GM18907 (cell line): ENCODE results near the gene CTBP2.

Source experiments
- ATAC-seq: cut with Tn5 transposase; IDR thresholded peaks from one replicate; pipeline ENCODE4 v1.9.1; 2021; ENCODE audit warnings: mild to moderate bottlenecking, moderate library complexity; ENCODE audit not compliant: unreplicated experiment

The CTBP2 gene

DNA sequence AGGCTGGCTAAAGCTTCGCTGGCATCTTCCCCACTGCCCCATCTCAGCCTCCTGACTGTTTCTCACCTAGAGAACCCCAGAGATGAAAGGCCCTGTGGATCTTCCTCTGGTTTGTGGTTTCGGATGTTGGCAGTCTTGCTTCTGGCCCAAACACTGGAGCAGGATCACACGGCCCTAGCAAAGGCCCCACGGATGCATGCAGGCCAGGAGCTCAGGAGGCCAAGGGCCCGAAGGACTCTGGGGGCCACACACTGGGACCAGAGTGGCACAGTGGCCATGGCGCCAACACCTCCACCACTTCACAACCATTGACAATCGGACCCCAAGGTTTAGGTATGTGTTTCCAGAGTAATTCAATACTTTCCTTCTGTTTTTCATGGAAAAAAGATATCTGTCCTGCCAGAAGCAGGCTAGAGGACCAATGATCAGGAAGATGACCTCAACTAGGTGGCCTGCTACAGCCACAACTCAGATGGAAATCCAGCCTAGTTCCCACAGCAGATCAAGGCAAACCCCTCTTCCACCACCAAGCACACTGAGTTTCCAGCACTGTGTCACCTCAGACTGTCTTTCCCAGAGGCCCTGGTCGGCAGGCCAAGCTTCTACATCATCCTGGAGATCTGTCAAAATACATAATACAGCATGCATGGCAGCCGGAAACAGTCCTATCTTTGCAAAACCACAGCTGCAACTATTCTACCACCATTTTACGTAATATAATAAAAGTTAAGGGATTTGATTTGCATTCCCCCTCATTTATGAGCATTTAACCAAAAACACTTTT, 53.0 kb downstream of the CTBP2 start:
- ATAC-seq: no peak

DNA sequence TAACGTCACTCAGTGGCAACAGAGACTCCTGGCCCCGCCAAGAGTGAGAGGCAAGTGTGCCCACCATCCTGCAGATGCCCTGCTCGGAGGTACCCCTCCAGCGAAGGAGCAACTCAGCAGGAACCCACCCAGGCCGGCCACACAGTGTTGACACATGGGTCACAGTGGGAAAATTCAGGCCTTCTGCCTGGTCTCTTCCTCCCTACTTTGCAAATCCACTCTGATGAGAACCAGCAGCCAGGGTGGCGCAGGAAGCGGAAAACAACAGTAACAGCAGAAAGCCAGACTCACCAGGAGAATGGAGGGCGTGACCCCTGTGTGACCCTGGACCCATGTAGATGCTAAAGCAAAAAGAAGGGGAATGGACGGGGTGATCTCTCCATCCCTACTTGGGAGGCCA, 53.8 kb downstream of the CTBP2 start:
- no peak for ATAC-seq

DNA sequence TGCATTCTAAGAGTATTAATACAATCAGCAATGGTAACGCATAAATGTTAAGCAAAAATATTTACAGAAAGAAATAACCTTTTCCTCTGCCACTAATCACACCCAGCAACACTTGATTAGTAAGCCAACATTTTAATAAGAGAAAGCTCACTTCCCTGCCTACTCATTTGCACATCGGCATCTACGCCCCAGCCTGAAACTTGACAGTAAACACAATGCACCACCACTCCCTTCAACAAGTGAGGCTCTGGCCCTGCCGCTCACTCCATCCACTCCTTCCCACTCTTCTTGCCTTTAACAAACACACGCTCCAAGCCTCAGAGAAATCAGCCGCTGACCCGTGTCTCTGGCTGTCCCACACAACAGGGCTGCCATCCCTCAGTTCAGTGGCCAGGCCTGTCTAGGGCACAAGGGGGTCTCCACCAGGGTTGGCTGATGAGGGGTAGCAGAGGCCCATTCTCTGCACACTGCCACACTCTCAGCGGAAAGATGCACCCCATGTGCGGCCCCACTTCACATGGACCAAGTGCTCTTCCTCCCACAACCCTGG, 54.6 kb downstream of the CTBP2 start:
- ATAC-seq: no peak

DNA sequence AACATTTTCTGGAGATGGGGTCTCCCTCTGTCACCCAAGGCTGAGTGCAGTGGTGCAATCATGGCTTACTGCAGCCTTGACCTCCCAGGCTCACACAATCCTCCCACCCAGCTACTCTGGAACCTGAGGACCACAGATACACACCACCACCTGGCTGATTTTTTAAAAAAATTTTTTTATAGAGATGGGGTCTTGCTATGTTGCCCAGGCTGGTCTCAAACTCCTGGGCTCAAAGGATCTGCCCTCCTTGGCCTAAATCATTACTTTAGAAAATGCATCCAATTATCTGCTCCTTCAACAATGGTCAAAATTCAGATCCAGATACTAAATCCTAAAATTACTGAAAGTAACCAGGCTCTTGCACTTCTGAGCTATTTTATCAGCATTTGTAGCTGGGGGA, 55.2 kb downstream of the CTBP2 start:
- ATAC-seq: no peak

DNA sequence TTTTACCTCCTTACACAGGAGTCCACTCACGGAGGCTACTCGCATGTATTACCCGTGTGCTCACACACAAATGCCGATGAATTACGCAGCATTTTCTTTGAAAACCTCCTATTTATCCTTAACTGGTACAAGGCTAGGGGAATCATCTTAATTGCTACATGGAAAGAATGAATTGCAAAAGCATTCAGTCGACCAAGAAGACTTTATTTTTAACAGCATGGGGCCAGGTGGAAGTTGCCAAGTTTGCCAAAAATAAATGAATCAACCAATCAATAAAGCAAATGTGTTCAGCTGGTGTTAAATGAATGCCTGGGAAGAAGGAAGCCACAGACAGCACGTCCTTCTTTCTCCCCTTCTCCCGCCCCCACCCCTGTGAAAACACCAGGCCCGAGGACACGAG, 55.8 kb downstream of the CTBP2 start:
- ATAC-seq: no peak

GRCh38 chr10:125103924-125104323, 56.4 kb downstream of the CTBP2 start:
- ATAC-seq: no peak

GRCh38 chr10:125103466-125103865, 56.9 kb downstream of the CTBP2 start:
- no peak for ATAC-seq

GRCh38 chr10:125102821-125103220, 57.5 kb downstream of the CTBP2 start:
- no peak for ATAC-seq

- no peak for ATAC-seq
These were observed 58.1 kb downstream of the CTBP2 start for GRCh38 chr10:125102246-125102645.

DNA sequence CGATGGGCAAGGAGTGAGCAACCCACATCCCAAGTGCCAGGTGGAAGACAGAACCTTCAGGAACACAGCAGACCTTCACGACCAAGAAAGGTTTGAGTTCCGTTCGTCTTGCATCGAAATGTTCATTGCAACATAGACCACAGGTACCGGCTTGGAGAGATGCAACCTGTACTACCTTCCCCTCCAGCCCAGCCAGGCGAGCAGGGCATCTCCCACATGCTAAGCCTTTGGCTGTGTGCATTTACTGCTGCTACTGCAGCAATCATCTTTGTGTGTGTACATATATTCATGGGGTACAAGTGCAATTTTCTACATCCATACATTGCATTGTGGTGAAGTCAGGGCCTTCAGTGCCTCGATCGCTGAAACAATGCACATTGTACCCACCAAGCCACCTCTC, 58.8 kb downstream of the CTBP2 start:
- ATAC-seq: no peak

DNA sequence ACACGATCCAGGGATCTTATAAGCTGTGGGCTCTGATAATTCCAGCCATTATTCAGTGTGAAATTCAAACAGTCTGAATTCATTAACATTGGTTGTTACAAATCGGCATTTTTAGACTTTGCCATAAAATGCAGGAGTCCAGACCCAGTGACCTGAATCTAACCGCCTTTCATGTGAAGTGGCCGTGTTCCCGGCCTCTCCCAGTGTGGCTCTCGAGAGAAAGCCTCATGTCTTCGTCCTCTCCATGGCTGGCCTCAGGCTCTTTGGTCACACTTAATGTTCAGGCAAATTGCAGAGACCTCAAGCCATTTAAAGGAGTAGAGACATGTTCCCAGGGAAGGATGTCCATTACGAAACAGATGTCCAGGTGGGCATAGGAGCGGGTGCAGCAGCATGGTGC, 59.3 kb downstream of the CTBP2 start:
- ATAC-seq: no peak

DNA sequence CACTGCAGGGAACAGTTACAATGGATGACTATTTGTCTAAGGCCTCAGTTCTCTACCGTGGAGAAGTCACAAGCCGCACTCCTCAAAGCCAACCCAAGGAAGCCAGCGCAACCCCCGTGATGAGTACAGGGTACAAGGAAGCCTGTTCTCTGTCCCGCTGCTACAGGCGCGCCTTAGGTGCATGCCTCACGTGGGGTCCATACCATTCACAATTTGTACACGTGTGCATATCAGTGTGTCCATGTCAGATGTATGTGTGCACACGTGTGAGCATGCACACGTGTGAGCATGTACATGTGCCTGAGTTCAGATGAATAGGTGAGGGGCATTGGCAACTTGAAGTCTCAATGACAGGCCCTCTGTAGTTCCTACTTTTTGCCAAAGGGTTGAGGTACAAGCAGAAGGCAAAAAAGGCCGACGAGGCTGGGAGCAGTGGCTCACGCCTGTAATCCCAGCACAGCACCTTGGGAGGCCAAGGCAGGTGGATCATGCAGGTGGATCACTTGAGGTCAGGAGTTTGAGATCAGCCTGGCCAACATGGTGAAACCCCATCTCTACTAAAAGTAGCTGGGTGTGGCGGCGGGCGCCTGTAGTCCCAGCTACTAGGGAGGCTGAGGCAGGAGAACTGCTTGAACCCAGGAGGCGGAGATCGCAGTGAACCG, 62.8 kb downstream of the CTBP2 start:
- ATAC-seq: no peak

DNA sequence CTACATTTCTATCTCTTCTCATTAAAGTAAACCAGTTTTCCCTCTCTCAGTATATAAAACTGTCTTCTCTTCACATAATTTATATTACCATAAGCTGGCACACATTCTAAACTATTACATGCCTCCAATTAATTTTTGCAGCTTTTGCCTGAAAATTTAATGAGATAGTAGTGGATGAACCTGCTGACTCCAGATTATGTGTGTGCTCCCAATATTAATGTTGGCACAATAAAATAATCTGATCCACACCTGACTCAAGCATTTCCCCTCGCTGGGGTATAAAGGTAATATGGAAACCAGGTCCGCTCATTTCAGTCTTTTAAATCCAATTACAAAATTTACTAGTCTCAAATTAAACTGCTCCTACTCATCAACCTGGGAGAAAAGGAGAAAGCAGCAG, 63.4 kb downstream of the CTBP2 start:
- ATAC-seq: no peak

DNA sequence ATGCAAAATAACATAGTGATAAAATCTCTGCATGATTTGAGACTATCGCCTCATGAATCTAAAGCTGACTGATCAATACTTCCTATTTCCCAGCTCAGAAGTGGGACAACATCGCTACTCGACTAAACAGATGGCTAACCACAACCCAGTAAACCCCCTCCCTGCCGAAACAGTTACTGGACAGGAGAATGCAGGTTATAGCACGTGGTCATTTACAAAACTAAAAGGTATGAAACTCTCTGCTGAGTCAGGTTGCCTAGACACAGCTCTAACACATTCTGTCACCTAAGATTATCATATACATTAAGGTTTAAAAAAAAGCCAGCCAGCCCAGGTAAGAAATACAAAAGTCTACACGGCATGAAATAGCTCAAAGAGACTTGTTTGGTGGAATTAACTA, 64.0 kb downstream of the CTBP2 start:
- ATAC-seq: no peak

GRCh38 chr10:125095776-125096175, 64.6 kb downstream of the CTBP2 start:
- ATAC-seq: no peak

DNA sequence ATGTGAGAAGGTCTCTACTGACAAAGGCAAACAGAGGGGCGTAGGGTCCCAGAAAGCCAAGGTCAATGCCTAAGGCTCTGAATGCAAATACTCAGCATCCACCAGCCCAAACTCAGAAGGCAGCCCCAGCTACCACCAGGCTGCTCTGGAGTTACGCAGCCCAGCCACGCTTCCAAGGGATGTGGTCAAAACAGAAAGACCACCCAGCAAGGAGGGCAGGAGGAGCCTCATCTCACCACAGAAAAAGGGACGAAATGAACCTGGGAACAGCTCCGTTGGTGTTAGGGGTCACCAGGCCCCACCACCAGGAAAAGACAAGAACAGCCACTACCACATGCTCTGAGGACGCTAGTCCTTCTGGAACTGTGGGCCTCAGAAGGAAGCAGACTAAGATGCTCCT, 65.1 kb downstream of the CTBP2 start:
- ATAC-seq: no peak

DNA sequence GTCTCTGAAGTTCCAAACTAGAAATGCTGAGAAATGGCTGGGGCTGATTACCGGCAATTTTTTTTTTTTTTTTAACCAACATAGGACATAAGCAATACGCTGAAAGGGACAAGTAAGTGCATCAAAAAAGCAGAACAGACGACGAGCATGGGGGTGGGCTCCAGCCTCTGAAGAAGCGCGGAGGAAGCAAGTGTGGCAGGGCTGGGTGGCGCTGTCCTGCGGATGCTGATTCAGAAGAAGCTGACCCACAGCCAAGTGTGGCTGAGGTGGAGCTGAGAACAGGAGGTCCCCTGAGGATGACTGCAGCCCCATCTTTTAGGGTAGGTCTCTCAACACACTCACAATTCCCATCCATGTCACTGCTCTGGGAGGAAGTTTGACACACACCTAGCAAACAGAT, 65.6 kb downstream of the CTBP2 start:
- ATAC-seq: no peak

GRCh38 chr10:125093974-125094705, 66.2 kb downstream of the CTBP2 start:
- ATAC-seq: no peak

DNA sequence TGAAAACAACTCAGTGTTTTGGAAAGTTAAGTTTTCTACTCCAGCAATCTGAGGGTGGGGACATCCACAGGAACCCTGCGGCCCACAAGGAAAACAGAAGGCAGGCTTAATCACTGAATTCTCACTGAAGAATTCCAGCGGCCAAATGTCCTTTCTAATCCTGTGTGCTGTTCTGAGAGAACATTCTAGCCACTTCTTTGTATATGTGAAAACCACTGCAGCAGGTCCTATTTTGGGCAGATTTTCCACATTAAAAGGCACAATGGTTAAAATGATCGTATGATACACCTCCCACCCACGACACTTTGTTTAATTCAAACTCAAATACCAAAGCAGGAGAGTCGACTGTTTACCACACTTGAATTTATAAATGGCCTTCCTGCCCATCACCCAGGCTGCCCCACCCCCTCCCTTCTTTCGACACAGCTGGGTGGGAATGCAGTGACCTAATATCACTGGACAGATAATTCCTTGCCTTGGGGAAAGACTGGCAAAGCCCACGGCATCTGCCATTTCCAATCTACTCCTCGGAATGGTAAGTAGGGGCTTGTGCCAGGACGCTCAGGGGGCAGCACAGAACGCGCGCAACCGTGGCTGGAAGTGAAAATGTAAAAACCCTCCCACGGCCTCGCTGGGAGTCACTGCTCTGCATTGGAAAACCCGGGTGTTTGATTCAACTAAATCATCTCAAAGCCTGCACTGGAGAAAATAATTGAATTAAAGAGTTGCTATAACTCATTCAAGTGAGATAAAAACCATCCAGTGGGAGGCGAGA, 67.0 kb downstream of the CTBP2 start:
- ATAC-seq: no peak

GRCh38 chr10:125092564-125093031, 67.8 kb downstream of the CTBP2 start:
- ATAC-seq: no peak

DNA sequence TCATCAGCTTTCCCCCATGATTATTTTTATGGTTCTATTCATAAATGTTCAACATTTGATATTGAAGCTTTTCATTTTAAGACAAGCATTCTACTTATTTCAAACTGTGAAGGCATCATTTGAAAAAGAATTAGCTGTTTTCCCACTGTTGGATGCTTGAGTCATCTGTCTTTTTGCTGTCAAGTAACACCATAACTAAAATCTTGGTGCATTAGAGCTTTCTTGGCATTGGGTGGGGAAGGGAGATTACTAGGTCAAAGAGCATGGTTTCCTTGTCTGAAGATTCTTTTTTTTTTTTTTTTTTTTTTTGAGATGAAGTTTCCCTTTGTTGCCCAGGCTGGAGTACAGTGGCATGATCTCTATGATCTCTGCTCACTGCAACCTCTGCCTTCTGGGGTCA, 68.5 kb downstream of the CTBP2 start:
- no peak for ATAC-seq
